Retinal pigment epithelial cell (primary cell): Measurements from ENCODE around the gene KAT7.
"Not testable (repeated sequence)": the region's sequence is repeated elsewhere in the genome, so short reads cannot be mapped to it uniquely, and the experiment has no call there.

Experiments used
- DNase-seq: peaks from one replicate; pipeline ENCODE4 v3.0.0-alpha.2; 2010; ENCODE audit warnings: low read depth
- H3K4me3 ChIP-seq: 2 replicates; pipeline ENCODE4 v1.5.1; 2011; ENCODE audit warnings: mild to moderate bottlenecking, low read length, control low read depth, moderate library complexity
- CTCF ChIP-seq: conservative IDR thresholded peaks from 2 replicates; pipeline ENCODE4 v1.5.1; 2011; ENCODE audit warnings: low read depth, low read length, control low read depth, inconsistent platforms

KAT7 gene

GRCh38 chr17:49755663-49756283 is 32.7 kb upstream of the KAT7 start:
- H3K4me3 ChIP-seq, result no peak overlapping the region
- no peak for DNase-seq
- TF ChIP-seq CTCF, result no peak

DNA sequence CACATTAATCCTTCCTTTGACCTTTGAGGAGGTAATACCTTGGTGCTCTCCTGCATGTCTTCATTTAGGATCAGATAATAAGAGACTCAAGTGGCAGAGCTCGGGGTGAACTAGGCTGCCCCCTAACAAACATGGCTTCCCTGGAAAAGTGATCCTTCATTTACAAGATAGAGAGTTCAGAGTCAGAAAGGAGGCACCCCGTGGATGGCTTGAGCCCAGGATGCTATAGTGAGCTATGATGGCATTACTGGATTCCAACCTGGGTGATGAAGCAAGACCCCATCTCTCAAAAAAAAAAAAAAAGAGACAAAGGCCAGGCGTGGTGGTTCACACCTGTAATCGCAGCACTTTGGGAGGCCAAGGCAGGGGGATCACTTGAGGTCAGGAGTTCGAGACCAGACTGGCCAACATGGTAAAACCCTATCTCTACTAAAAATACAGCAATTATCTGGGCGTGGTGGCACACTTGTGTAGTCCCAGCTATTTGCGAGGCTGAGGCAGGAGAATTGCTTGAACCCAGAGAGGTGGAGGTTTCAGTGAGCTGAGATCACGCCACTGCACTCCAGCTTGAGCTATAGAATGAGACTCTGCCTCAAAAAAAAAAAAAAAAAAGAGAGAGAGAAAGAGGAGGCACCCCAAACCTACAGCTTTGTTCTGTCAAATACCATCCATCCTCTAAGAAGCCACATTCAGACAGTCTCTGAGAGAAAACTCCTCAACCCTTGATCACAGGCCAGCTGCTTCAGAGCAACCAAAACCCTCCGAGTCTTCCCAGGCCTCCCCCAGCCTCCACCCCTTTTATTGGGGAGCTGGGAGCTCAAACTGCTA is 31.9 kb upstream of the KAT7 start:
- no peak for TF ChIP-seq CTCF
- DNase-seq, result no peak
- no peak overlapping the region for H3K4me3 ChIP-seq

- H3K4me3 ChIP-seq, result no peak overlapping the region
- DNase-seq, result no peak
- no peak for TF ChIP-seq CTCF
Observed at GRCh38 chr17:49757151-49757777, 31.2 kb upstream of the KAT7 start.

DNA sequence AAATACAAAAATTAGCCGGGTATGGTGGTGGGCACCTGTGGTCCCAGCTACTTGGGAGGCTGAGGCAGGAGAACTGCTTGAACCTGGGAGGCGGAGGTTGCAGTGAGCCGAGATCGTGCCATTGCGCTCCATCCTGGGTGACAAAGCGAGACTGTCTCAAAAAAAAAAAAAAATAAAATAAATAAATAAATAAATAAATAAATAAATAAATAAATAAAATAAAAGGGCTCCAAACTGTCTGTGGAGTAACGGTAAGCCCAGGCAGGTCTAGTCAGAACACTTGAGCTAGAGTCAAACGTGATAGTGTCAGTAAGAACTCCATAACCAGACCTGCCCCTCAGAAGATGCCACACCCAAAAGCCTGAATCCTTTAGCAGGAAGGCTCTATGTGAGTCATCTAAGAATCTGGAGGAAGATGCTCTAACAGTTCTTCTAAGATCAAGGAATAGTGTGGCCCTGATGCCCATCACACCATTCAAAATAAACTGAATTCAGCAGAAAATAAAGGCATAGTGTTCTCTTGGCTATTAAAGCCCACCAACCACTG is 29.9 kb upstream of the KAT7 start:
- not testable (repeated sequence) for DNase-seq, H3K4me3 ChIP-seq

DNA sequence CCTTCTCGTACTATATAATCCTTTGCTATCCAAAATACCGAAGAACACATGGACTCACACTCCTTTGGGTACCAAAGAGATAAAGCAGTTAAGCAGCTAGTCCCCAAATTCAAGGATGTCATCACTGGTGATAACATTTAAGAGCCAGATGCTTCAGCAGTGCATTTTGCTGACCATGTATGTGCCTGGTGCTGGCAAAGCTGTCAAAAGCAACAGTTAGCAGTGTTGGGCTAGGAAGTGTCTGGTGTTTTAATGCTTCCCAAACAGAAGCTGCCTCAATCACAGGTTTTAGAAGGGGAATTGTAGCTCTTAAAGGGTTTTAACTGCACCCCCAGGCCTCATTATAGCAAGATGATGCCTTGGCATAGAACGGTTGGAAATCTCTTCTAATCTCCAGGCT is 29.3 kb upstream of the KAT7 start:
- TF ChIP-seq CTCF, result no peak
- no peak for DNase-seq
- H3K4me3 ChIP-seq, result no peak overlapping the region

DNA sequence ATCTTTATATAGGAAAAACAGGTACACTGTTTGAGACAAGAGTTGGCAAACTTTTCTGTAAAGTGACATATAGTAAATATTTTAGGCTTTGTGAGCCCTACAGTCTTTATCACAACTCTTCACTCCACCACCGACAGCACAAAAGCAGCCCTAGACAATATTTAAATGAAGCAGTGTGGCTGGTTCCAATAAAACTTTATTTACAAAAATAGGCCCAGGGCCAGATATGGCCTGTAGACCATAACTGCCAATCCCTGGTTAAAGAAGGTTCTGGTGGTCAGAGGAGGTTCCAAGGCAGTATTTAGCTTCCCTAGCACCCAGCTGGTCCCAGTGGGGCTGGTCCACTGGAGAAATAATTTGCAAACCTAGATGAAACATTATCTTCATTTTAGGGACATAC is 28.2 kb upstream of the KAT7 start:
- no peak overlapping the region for H3K4me3 ChIP-seq
- TF ChIP-seq CTCF, result no peak
- DNase-seq, result no peak

GRCh38 chr17:49760932-49761558 is 27.4 kb upstream of the KAT7 start:
- no peak overlapping the region for H3K4me3 ChIP-seq
- no peak for DNase-seq
- no peak for TF ChIP-seq CTCF
